GM12873 (cell line): ENCODE measurements around the gene SCN3B.

ENCODE experiments used
- CTCF ChIP-seq: IDR thresholded peaks from 2 replicates; pipeline ENCODE4 v1.5.1; 2012; ENCODE audit warnings: low read depth, mild to moderate bottlenecking, moderate library complexity, low read length, control low read depth; ENCODE audit not compliant: insufficient read depth; ENCODE audit errors: missing control alignments

SCN3B gene

GRCh38 chr11:123594921-123595320, 59.5 kb downstream of the SCN3B start:
- no peak for TF ChIP-seq CTCF

- TF ChIP-seq CTCF = no peak
Observed at GRCh38 chr11:123594188-123594901, 60.1 kb downstream of the SCN3B start.

- TF ChIP-seq CTCF = no peak
Observed at GRCh38 chr11:123593570-123593969, 60.9 kb downstream of the SCN3B start.

- TF ChIP-seq CTCF = no peak
Observed at GRCh38 chr11:123590296-123590912, 64.0 kb downstream of the SCN3B start.

GRCh38 chr11:123588864-123589262, 65.6 kb downstream of the SCN3B start:
- TF ChIP-seq CTCF = no peak

GRCh38 chr11:123588117-123588863, 66.1 kb downstream of the SCN3B start:
- no peak for TF ChIP-seq CTCF

GRCh38 chr11:123587559-123587958, 66.9 kb downstream of the SCN3B start:
- TF ChIP-seq CTCF = no peak
